HAP-1 (cell line): ENCODE measurements around the gene EPB41L4A.

ENCODE experiments used
- DNase-seq, 2 experiments: peaks; one replicate each; pipeline ENCODE4 v3.0.0-alpha.2; 2016 to 2020; ENCODE audit warnings: low spot score in 2 of 2
- H3K27me3 ChIP-seq: fragments of 250-450 bp; sonication (Bioruptor Pico); 2 replicates; pipeline ENCODE4 v1.5.1; 2020; ENCODE audit warnings: low read depth, mild to moderate bottlenecking, moderate library complexity
- H3K36me3 ChIP-seq: fragments of 250-450 bp; sonication (Bioruptor Pico); replicated peaks from 2 replicates; pipeline ENCODE4 v1.5.1; 2020; ENCODE audit warnings: mild to moderate bottlenecking
- H3K4me1 ChIP-seq: fragments of 250-450 bp; sonication (Bioruptor Pico); 2 replicates; pipeline ENCODE4 v1.5.1; 2020; ENCODE audit warnings: mild to moderate bottlenecking
- H3K4me3 ChIP-seq: fragments of 250-450 bp; sonication (Bioruptor Pico); 2 replicates; pipeline ENCODE4 v1.5.1; 2020; ENCODE audit warnings: mild to moderate bottlenecking, moderate library complexity
- H3K9me3 ChIP-seq: fragments of 250-450 bp; sonication (Bioruptor Pico); 2 replicates; pipeline ENCODE4 v1.5.1; 2020; ENCODE audit warnings: mild to moderate bottlenecking, moderate library complexity
- in situ Hi-C: fragments of 300-500 bp; cut with MboI; formaldehyde crosslinking; loops from 3 replicates; pipeline ENCODE4 v1.14.3; 2020; ENCODE audit warnings: low sequenced_read_pairs, inconsistent platforms, mixed read lengths

Gene EPB41L4A

DNA sequence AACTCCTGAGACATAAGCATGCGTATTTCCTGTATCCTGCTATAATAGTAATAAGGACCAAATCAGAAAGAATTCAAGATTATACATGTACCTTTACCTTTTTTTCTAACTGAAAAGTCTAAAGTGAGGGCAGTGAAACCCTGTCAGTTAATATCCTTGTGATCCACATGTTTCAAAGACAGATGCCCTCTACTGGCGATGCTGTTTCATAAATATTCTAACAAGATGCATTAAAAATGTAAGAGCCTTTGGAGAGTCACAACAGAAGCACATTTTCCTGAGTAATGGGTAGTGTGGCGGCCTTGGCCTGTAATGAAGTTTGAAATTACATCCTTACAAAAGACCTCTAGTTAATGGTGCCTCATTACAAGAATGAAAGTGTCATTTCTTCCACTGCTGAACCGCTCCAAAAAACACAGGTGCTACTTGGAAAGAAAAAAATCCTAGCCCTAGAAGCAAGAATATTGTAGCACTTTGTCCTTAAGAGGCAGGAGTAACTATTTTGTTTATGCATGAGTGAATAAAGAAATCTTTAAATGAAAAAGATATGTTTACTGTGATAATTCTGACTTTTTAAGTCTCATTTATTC lies 232.6 kb downstream of the EPB41L4A start:
- H3K9me3 ChIP-seq = no peaks in the 10 kb centered on the region
- in situ Hi-C loops = no loop called here
- DNase-seq = peak; percentile 41 to 48

DNA sequence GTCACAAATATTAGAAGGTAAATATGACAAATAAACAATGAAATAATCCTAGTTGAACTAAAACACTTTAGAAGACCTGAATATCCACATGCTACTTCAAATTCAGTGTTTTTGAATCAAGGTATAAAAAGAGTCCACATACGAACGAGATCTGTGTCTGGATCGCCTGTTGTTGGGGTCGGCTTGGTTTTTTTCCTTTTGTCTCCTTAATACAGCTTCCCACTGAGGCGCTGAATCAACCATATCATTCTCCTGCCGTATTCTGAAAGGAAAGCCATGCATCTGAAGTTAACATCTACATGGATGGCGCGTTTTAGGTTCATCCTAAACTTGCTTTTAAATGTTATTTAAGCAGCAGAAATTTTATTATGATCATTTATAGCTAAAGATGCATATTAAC lies 235.2 kb downstream of the EPB41L4A start:
- no peaks in the 10 kb centered on the region for H3K36me3 ChIP-seq
- in situ Hi-C loops = no loop called here

More for the DNA sequence above, 232.6 kb downstream of the EPB41L4A start:
- Histone ChIP-seq H3K36me3 (no peaks in the 10 kb centered on the region), H3K27me3 (peaks cover 62% of the 10 kb centered on the region), H3K4me1 (peaks cover 3% of the 10 kb centered on the region; the same call in 1 of the 2 replicates), H3K4me3 (no peak overlapping the region)

DNA sequence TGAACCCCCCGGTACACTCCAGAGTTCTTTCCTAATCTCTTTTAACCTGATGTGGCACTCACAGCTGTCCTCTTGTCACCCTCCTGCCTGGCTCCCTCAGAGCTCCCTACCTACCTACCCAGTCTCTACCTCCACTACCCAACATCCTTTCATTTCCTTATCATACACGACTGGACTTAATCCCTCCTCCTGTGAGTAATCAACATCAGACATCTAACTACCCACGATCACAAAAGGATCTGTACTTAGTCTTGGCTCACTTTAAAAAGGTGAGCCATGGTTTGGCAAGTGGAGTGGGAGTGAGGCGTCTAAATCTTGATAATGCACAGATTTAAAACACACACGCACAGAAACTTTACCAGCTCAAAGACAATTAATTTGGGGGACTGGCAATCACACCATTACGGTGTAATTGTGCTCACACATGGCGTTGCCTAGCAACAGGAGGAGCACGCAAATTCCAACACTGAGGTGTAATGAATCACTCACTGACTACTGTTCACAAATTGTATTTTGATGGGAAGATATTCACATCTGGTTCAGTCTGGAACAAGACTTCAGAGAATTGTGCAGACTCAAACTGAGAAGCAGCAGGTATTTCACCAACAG lies 235.9 kb downstream of the EPB41L4A start:
- in situ Hi-C loops = no loop called here
- no peaks in the 10 kb centered on the region for H3K9me3 ChIP-seq
- DNase-seq = peak in 1 of 2 experiments; percentile 32
- H3K4me3 ChIP-seq = no peak overlapping the region
- no peaks in the 10 kb centered on the region for H3K36me3 ChIP-seq
- peaks cover 32% of the 10 kb centered on the region for H3K27me3 ChIP-seq
- peaks cover 3% of the 10 kb centered on the region; the same call in 1 of the 2 replicates for H3K4me1 ChIP-seq

More for the DNA sequence above, 235.2 kb downstream of the EPB41L4A start:
- peaks cover 38% of the 10 kb centered on the region for H3K27me3 ChIP-seq
- no peak overlapping the region for H3K4me3 ChIP-seq
- no peak for DNase-seq
- peaks cover 3% of the 10 kb centered on the region; the same call in 1 of the 2 replicates for H3K4me1 ChIP-seq
- H3K9me3 ChIP-seq = no peaks in the 10 kb centered on the region

DNA sequence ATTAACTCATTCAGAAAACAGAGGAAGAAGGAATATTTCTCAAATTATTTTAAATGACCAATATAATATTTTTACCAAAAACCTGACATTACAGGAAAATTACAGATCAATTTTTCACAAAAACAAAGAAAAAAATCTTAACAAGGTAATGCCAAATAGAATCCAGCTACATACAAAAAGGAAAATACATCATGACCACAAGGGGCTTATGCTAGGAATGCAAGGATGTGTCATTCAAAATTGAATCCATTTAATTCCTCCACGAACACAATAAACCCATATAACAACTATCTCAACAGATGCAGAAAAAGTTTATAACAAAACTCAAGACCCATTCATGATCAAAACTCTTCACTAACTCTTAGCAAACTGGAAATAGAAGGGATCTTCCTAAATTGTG lies 239.8 kb downstream of the EPB41L4A start:
- DNase-seq = no peak
- H3K27me3 ChIP-seq = peaks cover 14% of the 10 kb centered on the region
- no peaks in the 10 kb centered on the region for H3K9me3 ChIP-seq
- in situ Hi-C loops = loop anchor here (10.0 kb wide), 1 partner anchor 576 kb away; no protein-coding TSS in a partner anchor
- peaks cover 3% of the 10 kb centered on the region; the same call in 1 of the 2 replicates for H3K4me1 ChIP-seq
- H3K36me3 ChIP-seq = no peaks in the 10 kb centered on the region
- H3K4me3 ChIP-seq = no peak overlapping the region

DNA sequence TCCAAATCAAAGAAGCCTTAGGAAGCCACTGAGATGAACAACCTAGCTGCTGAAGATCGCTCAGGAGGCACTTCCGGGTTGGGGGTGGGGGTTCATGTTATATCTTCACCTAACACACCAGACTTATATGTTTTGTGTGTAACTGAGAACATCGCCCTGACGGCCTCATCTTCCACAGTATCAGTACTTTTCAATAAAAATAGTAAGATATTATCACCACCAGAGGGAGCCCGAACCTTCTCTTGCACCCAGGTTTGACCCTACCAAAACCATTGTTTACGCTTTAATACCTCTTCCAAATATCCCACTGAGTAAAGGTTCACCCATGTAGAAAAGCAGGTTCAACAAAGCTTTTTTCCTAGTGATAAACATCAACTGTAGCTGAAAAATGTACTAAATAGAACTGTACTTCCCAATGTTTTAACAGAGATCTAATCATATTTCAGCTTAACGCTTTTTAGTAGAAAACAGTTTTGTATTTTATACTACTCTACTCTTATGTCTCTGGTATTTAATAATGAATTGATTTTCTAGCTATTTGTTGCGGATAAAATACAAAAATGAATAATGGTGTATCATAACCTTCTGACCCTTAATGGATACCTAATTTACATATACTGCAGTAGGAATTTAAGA lies 244.0 kb downstream of the EPB41L4A start:
- in situ Hi-C loops = loop anchor here (10.0 kb wide), 1 partner anchor 580 kb away; no protein-coding TSS in a partner anchor

DNA sequence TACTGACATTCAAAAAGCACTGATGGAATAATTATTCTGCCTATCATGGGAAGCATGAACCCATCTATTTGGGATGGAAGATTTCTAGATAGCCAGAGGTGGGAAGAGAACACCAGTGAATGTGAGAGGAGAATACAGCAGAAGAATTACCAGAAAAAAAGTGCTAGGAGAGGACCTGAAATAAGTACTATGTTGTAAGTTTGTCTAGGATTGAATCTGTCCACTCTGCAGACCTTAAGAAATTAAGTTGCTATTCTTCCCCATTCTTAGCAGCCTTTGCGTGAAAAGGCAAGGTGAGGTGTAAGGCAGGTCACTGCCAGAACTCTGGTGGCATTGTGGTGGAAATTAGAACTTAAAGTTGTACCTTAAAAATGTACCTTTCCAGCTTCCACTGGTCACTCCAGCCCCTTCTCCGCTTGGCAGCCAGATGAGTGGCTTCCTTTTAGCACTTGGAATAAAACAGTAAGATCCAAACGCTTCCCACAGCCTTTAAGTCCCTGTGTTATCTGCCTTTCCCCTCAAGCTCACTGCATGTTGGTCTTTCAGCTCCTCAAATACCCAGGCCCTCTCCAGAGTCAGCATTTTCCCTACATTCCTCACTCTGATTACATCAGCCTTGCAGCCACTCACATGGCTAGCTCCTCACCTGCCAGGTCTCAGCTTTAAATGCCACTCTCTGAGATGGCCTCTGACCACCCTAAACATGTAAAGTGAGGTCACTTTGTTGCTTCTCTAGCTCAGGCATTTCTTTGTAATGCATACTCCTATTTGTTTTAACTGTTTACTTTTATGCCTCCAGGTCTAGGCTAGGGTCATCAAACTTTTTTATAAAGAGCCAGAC lies 253.0 kb downstream of the EPB41L4A start:
- H3K4me1 ChIP-seq = peaks cover 5% of the 10 kb centered on the region
- H3K9me3 ChIP-seq = no peaks in the 10 kb centered on the region
- no peak overlapping the region for H3K4me3 ChIP-seq
- no peaks in the 10 kb centered on the region for H3K27me3 ChIP-seq
- DNase-seq = no peak
- peaks cover 53% of the 10 kb centered on the region for H3K36me3 ChIP-seq
- in situ Hi-C loops = no loop called here

More for the DNA sequence above, 244.0 kb downstream of the EPB41L4A start:
- Histone ChIP-seq H3K36me3 (no peaks in the 10 kb centered on the region), H3K4me1 (no peaks in the 10 kb centered on the region), H3K9me3 (no peaks in the 10 kb centered on the region), H3K27me3 (no peaks in the 10 kb centered on the region), H3K4me3 (no peak overlapping the region)
- DNase-seq = peak; percentile 67 to 68

DNA sequence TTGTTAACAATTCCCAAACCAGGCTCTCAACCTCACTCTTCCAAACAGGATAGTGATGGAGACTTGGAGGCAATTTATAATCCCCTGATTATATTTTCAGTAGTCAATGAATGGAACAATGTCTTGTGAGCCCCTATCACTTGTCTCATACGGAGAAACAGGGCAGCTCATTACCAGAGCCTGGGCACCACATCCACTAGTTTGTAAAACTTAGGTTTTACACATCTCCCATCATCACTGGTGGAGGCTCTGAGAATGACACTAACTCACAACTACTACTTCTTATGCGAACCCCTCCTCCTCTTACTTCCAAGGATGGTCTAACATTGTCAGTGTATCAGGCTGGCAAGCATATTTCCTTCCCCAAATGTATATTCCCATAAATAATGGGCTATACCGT lies 253.7 kb downstream of the EPB41L4A start:
- Histone ChIP-seq H3K4me1 (peaks cover 5% of the 10 kb centered on the region), H3K4me3 (no peak overlapping the region), H3K9me3 (no peaks in the 10 kb centered on the region), H3K27me3 (no peaks in the 10 kb centered on the region), H3K36me3 (peaks cover 57% of the 10 kb centered on the region)
- DNase-seq = no peak
- in situ Hi-C loops = no loop called here

DNA sequence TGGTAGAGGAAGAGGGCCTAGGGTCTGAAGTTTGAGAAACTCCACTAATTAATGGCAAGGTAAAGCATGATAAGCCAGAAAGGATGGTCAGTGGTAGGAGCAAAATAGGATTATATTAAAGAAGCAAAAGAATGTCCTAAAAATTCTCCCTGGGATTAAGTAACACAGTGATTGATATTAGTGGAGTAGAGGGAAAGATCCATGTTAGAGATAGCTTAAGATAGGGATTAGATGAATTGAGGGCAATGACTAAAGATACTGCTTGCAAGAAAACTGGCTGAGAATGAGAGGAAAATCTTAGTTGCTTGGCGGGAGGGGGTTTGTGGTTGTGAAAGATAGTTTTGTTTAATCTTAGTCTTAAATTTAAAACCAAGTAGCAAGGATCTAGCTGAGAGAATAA lies 255.6 kb downstream of the EPB41L4A start:
- no peak for DNase-seq
- in situ Hi-C loops = no loop called here
- peaks cover 5% of the 10 kb centered on the region for H3K4me1 ChIP-seq
- H3K36me3 ChIP-seq = peaks cover 57% of the 10 kb centered on the region
- H3K4me3 ChIP-seq = no peak overlapping the region; the same call in 1 of the 2 replicates
- no peaks in the 10 kb centered on the region for H3K9me3 ChIP-seq
- no peaks in the 10 kb centered on the region for H3K27me3 ChIP-seq

DNA sequence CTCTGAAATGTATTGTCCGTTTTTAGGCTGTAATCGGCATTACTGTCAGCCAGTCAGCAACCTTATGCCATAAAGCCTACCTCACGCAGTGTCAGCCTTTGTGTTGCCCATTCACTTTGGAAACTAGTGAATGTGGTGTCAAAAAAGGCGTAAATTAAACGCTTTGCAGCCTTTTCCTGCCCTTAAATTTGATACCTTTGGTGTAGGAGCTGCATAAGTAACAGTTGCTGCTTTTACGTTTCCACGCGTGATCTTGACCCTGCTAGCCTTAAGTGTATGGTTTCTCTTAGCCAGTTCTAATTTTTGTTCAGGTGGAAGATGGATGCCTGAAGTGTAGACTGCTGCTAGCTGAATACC lies 257.7 kb downstream of the EPB41L4A start:
- in situ Hi-C loops = no loop called here

DNA sequence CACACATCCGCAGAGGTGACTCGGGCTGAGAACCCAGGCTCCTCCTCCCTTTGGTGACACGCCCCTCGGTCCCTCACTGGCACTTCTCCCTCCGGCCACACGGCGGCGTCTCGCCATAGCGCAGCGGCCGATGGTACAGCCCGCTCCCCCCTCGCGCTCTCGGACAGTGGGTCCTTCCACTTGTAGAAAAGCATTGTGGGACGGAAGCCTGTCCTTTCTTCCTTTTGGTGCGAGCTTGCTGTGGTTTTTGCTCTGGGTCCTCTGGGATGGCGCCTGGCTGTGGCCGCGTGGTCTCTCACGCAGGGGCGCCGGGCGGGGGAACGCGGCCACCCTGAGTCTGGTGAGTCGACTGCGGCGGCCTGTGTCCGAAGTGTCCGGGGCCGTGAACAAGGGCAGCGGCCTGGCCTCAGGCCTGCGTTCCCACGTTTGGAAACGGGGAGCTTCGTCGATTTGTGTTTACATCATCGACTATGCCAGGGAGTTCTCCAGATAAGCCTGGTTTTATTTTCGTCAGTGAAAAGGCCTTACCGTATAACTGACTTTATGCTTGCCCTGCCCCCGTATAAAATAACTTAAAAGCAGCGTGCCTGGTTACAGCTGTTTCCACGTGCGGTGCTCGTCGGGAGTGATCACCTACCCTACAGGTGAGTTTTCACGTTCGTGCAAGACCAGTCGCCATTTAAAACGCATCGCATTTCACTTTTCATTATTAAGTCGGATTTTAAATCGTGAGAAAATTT lies 258.3 kb downstream of the EPB41L4A start:
- Histone ChIP-seq H3K27me3 (no peaks in the 10 kb centered on the region), H3K36me3 (peaks cover 51% of the 10 kb centered on the region), H3K4me1 (peaks cover 10% of the 10 kb centered on the region), H3K4me3 (peak overlapping the region; percentile 89), H3K9me3 (no peaks in the 10 kb centered on the region)
- DNase-seq = peak; percentile 61 to 90
- in situ Hi-C loops = no loop called here

More for the DNA sequence above, 257.7 kb downstream of the EPB41L4A start:
- H3K27me3 ChIP-seq = no peaks in the 10 kb centered on the region
- no peak for DNase-seq
- H3K9me3 ChIP-seq = no peaks in the 10 kb centered on the region
- peaks cover 6% of the 10 kb centered on the region for H3K4me1 ChIP-seq
- H3K36me3 ChIP-seq = peaks cover 56% of the 10 kb centered on the region
- peak overlapping the region; percentile 89 for H3K4me3 ChIP-seq

DNA sequence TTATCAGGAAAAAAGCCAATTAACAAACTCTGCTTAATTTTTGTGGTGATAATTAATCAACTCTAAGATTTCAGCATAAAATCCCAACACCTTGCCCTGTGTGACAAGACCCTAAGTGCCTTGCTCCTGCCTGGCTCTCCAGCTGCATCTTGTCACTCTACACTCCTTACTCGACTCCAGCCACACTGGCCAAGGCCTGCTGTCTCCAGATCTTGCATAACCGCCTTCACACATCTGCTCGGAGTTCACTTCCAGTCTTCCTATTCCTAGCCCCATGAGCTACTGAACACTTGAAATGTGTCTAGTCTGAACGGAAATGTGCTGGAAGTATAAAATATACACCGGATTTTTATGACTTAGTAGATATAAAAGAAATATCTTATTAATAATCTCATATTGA lies 259.6 kb downstream of the EPB41L4A start:
- peaks cover 37% of the 10 kb centered on the region for H3K36me3 ChIP-seq
- H3K9me3 ChIP-seq = no peaks in the 10 kb centered on the region
- no peaks in the 10 kb centered on the region for H3K27me3 ChIP-seq
- no peak for DNase-seq
- H3K4me3 ChIP-seq = no peak overlapping the region
- in situ Hi-C loops = no loop called here
- peaks cover 10% of the 10 kb centered on the region for H3K4me1 ChIP-seq

DNA sequence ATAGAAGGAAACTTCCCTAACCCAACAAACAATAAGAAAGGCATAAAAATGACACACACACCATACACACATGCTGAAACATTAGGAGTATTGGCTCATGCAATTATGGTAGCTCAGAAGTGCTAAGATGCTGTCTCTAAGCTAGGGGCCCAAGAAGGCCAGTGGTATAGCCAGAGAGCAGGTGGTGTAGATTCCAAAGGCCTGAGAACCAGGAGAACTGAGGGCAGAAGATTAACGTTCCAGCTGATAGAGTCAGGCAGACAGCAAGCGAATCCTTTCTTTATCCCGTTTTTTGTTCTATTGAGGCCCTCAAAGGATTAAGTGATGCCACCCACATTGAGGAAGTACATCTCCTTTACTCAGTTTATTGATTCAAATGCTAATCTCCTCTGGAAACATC lies 262.9 kb downstream of the EPB41L4A start:
- peaks cover 5% of the 10 kb centered on the region for H3K4me1 ChIP-seq
- H3K9me3 ChIP-seq = no peaks in the 10 kb centered on the region
- DNase-seq = no peak
- H3K36me3 ChIP-seq = peaks cover 5% of the 10 kb centered on the region
- 0 out of 2 replicates have a peak, but pooled peaks cover 4% of the 10 kb centered on the region for H3K27me3 ChIP-seq
- in situ Hi-C loops = no loop called here
- no peak overlapping the region for H3K4me3 ChIP-seq
